ENCODE data around the gene TBL3.

Gene TBL3

GRCh38 chr16:1971796-1972489, at the start of gene TBL3:
Gene TBL3 (plus strand): TSS chr16:1972053. CDS start chr16:1972165, 112 bp downstream.
- peak within 1 kb of the TSS; percentile 78 for H3K27ac ChIP-seq
- in situ Hi-C loops (cut with HindIII; ENCODE audit: low pct_ligation_motif_present, low sequenced_read_pairs) = no loop called here
- TF ChIP-seq CTCF (IDR thresholded peaks at IDR 0.05; ENCODE audit: low read depth, low read length, missing control alignments) = no peak
- peak; percentile 87 for DNase-seq
- peaks cover 29% of the 10 kb centered on the region for H3K36me3 ChIP-seq (replicated peaks)
- H3K27me3 ChIP-seq (replicated peaks) = no peaks in the 10 kb centered on the region
- peak within 1 kb of the TSS; percentile 91 for H3K4me3 ChIP-seq (ENCODE audit: low read depth, low read length)

- Histone ChIP-seq H3K27me3 (replicated peaks) (peaks cover 49% of the 10 kb centered on the region), H3K4me3 (ENCODE audit: low read depth, low read length) (no peak overlapping the region), H3K27ac (no peak overlapping the region), H3K36me3 (replicated peaks) (no peaks in the 10 kb centered on the region)
- no peak for DNase-seq
- no peak for TF ChIP-seq CTCF (IDR thresholded peaks at IDR 0.05; ENCODE audit: low read depth, low read length, missing control alignments)
- in situ Hi-C loops (cut with HindIII; ENCODE audit: low pct_ligation_motif_present, low sequenced_read_pairs) = no loop called here
These were observed 49.5 kb upstream of the TBL3 start for GRCh38 chr16:1922357-1922756.

- H3K27me3 ChIP-seq (replicated peaks) = peaks cover 43% of the 10 kb centered on the region
- no peak overlapping the region for H3K27ac ChIP-seq
- H3K4me3 ChIP-seq (ENCODE audit: low read depth, low read length) = no peak overlapping the region
- TF ChIP-seq CTCF (IDR thresholded peaks at IDR 0.05; ENCODE audit: low read depth, low read length, missing control alignments) = peak; percentile 49
- no peaks in the 10 kb centered on the region for H3K36me3 ChIP-seq (replicated peaks)
- DNase-seq = no peak
- in situ Hi-C loops (cut with HindIII; ENCODE audit: low pct_ligation_motif_present, low sequenced_read_pairs) = no loop called here
These were observed 48.4 kb upstream of the TBL3 start for GRCh38 chr16:1923299-1924034.

GRCh38 chr16:1924095-1924494, 47.8 kb upstream of the TBL3 start:
- no peak for TF ChIP-seq CTCF (IDR thresholded peaks at IDR 0.05; ENCODE audit: low read depth, low read length, missing control alignments)
- no peak for DNase-seq
- Histone ChIP-seq H3K27me3 (replicated peaks) (peaks cover 36% of the 10 kb centered on the region), H3K27ac (no peak overlapping the region), H3K4me3 (ENCODE audit: low read depth, low read length) (no peak overlapping the region), H3K36me3 (replicated peaks) (no peaks in the 10 kb centered on the region)
- in situ Hi-C loops (cut with HindIII; ENCODE audit: low pct_ligation_motif_present, low sequenced_read_pairs) = no loop called here

- no peak for TF ChIP-seq CTCF (IDR thresholded peaks at IDR 0.05; ENCODE audit: low read depth, low read length, missing control alignments)
- in situ Hi-C loops (cut with HindIII; ENCODE audit: low pct_ligation_motif_present, low sequenced_read_pairs) = no loop called here
- Histone ChIP-seq H3K27me3 (replicated peaks) (peaks cover 20% of the 10 kb centered on the region), H3K36me3 (replicated peaks) (no peaks in the 10 kb centered on the region), H3K27ac (no peak overlapping the region), H3K4me3 (ENCODE audit: low read depth, low read length) (no peak overlapping the region)
- no peak for DNase-seq
These were observed 45.6 kb upstream of the TBL3 start for GRCh38 chr16:1926271-1926670.

Data from brain microvascular endothelial cell (primary cell).